ENCODE data around the gene ZGLP1.
A peak's percentile ranks its signal among the peaks of the same experiment; 100 is the strongest.
"Not testable (repeated sequence)": the region's sequence is repeated elsewhere in the genome, so short reads cannot be mapped to it uniquely, and the experiment has no call there.

The ZGLP1 gene

GRCh38 chr19:10309423-10309822, at the start of gene ZGLP1:
Gene ZGLP1, minus strand, starts transcription at chr19:10309815.
- no peak for DNase-seq

GRCh38 chr19:10356431-10356830, 46.8 kb upstream of the ZGLP1 start:
- DNase-seq, result no peak

GRCh38 chr19:10353793-10354391, 44.3 kb upstream of the ZGLP1 start:
- no peak for DNase-seq

GRCh38 chr19:10352764-10353671, 43.4 kb upstream of the ZGLP1 start:
- DNase-seq, result no peak

- no peak for DNase-seq
These were observed 36.9 kb upstream of the ZGLP1 start for GRCh38 chr19:10346509-10346908.

- no peak for DNase-seq
These were observed 35.2 kb upstream of the ZGLP1 start for GRCh38 chr19:10344780-10345179.

- DNase-seq, result no peak
These were observed 33.9 kb upstream of the ZGLP1 start for GRCh38 chr19:10343495-10343894.

- DNase-seq, result no peak
These were observed 30.4 kb upstream of the ZGLP1 start for GRCh38 chr19:10339977-10340376.

GRCh38 chr19:10339380-10339960, 29.9 kb upstream of the ZGLP1 start, which contains the start of gene ICAM3:
Gene ICAM3, minus strand, starts transcription at chr19:10339624. Its CDS starts 10 bp downstream, at chr19:10339614.
- no peak for DNase-seq

GRCh38 chr19:10338940-10339339, 29.3 kb upstream of the ZGLP1 start:
- no peak for DNase-seq

- DNase-seq, result not testable (repeated sequence)
These were observed 27.1 kb upstream of the ZGLP1 start for GRCh38 chr19:10336725-10337124.

GRCh38 chr19:10335352-10335985, 25.9 kb upstream of the ZGLP1 start:
- no peak for DNase-seq

GRCh38 chr19:10334588-10335351, 25.2 kb upstream of the ZGLP1 start:
- no peak for DNase-seq

- no peak for DNase-seq
These were observed 24.4 kb upstream of the ZGLP1 start for GRCh38 chr19:10333758-10334587.

- DNase-seq, result peak; percentile 35
These were observed 23.5 kb upstream of the ZGLP1 start, which contains the start of gene RAVER1 for GRCh38 chr19:10332965-10333757. Gene RAVER1, minus strand, starts transcription at chr19:10333529. Its CDS starts 22 bp downstream, at chr19:10333507.

- DNase-seq, result no peak
These were observed 22.7 kb upstream of the ZGLP1 start for GRCh38 chr19:10332158-10332964.

- no peak for DNase-seq
These were observed 19.9 kb upstream of the ZGLP1 start for GRCh38 chr19:10329555-10329954.

- no peak for DNase-seq
These were observed 19.2 kb upstream of the ZGLP1 start for GRCh38 chr19:10328558-10329429.

- no peak for DNase-seq
These were observed 18.2 kb upstream of the ZGLP1 start for GRCh38 chr19:10327793-10328192.
